Naive thymus-derived CD4-positive, alpha-beta T cell (primary cell): ENCODE data around the gene CLCN1. TPM values are rescaled to one million over a fixed set of nuclear protein-coding genes. Genes with fewer than 3 reads are reported as not detected.
A peak's percentile ranks its signal among the peaks of the same experiment; 100 is the strongest.

Experiments
- ATAC-seq: fragments of 150-1000 bp; cut with Tn5 transposase; 2 replicates; pipeline ENCODE4 v1.10.0; 2021; ENCODE audit warnings: mild to moderate bottlenecking, moderate library complexity
- CTCF ChIA-PET: fragments of 350-600 bp; sonication (Branson Sonifier 250); formaldehyde crosslinking; loops from one replicate; lab custom pipeline; 2021; ENCODE audit warnings: antibody characterized with exemption; lab: Charles Lee
- POLR2A ChIA-PET: fragments of 350-600 bp; sonication (Branson Sonifier 250); formaldehyde crosslinking; loops from one replicate; lab custom pipeline; 2021; ENCODE audit warnings: antibody characterized with exemption, inconsistent platforms; lab: Charles Lee
- DNase-seq, 9 donors: peaks; one replicate each; pipeline versions ENCODE4 v3.0.0 to v3.0.0-alpha.2; 2020 to 2022; ENCODE audit warnings: mixed read lengths in 1 of 9
- H3K27ac ChIP-seq: one replicate; pipeline ENCODE4 v1.7.0; 2013; ENCODE audit warnings: mild to moderate bottlenecking, low read depth, low read length, moderate library complexity
- H3K27me3 ChIP-seq, 2 donors: one replicate each; pipeline ENCODE4 v1.7.0; 2013; ENCODE audit warnings: low read length in 2 of 2, mild to moderate bottlenecking in 2 of 2, moderate library complexity in 2 of 2; ENCODE audit not compliant: control insufficient read depth in 2 of 2, insufficient read depth in 2 of 2
- H3K36me3 ChIP-seq, 3 experiments: 1 replicate in 2 of 3; 2 replicates in 1 of 3; pipeline ENCODE4 v1.7.0; 2013; ENCODE audit warnings: low read length in 3 of 3, mild to moderate bottlenecking in 3 of 3, moderate library complexity in 1 of 3; ENCODE audit not compliant: insufficient read depth in 3 of 3, control insufficient read depth in 2 of 3
- H3K4me1 ChIP-seq, 2 donors: one replicate each; pipeline ENCODE4 v1.7.0; 2013; ENCODE audit warnings: low read length in 2 of 2, mild to moderate bottlenecking in 2 of 2, moderate library complexity in 1 of 2; ENCODE audit not compliant: control insufficient read depth in 2 of 2, insufficient read depth in 2 of 2
- H3K4me3 ChIP-seq: 2 replicates; pipeline ENCODE4 v1.7.0; 2013; ENCODE audit warnings: mild to moderate bottlenecking, low read length
- H3K9me3 ChIP-seq, 3 experiments: 1 replicate in 2 of 3; 2 replicates in 1 of 3; pipeline ENCODE4 v1.7.0; 2013; ENCODE audit warnings: low read length in 3 of 3; ENCODE audit not compliant: control insufficient read depth in 2 of 3
- H3K27ac Mint-ChIP-seq, 9 donors: one replicate each; pipeline ENCODE4 v1.8.0; 2020 to 2022; ENCODE audit warnings: mixed read lengths in 9 of 9, mild to moderate bottlenecking in 8 of 9, moderate library complexity in 5 of 9, inconsistent platforms in 2 of 9
- H3K27me3 Mint-ChIP-seq, 5 donors: one replicate each; pipeline ENCODE4 v1.8.0; 2021 to 2022; ENCODE audit warnings: mixed read lengths in 5 of 5, mild to moderate bottlenecking in 1 of 5
- H3K36me3 Mint-ChIP-seq, 5 donors: one replicate each; pipeline ENCODE4 v1.8.0; 2020 to 2022; ENCODE audit warnings: mixed read lengths in 5 of 5, mild to moderate bottlenecking in 3 of 5, inconsistent platforms in 1 of 5
- H3K4me1 Mint-ChIP-seq, 7 donors: one replicate each; pipeline ENCODE4 v1.8.0; 2020 to 2022; ENCODE audit warnings: mixed read lengths in 7 of 7, mild to moderate bottlenecking in 3 of 7, inconsistent platforms in 1 of 7
- H3K4me3 Mint-ChIP-seq, 10 donors: one replicate each; pipeline ENCODE4 v1.8.0; 2020 to 2022; ENCODE audit warnings: mild to moderate bottlenecking in 10 of 10, mixed read lengths in 10 of 10, moderate library complexity in 6 of 10, inconsistent platforms in 2 of 10
- H3K9me3 Mint-ChIP-seq, 11 donors: one replicate each; pipeline ENCODE4 v1.8.0; 2020 to 2022; ENCODE audit warnings: mixed read lengths in 11 of 11, mild to moderate bottlenecking in 4 of 11, inconsistent platforms in 1 of 11, moderate library complexity in 1 of 11
- intact Hi-C, 2 donors: fragments of 100-400 bp; cut with micrococcal nuclease; formaldehyde crosslinking; loops; one replicate each; pipeline ENCODE4 v1.15.1; 2023
- polyA plus RNA-seq, 2 donors: library from polyadenylated mRNA; unstranded; fragments of 300-500 nt; fragmentation: Illumina TruSeq; gene quantifications; one replicate each; pipeline ENCODE4 v1.2.3, GENCODE V29; 2021
- total RNA-seq, 6 experiments: library from RNA in 5 of 6; stranded (reverse) in 5 of 6; gene quantifications; 1 replicate in 5 of 6; 2 replicates in 1 of 6; pipeline ENCODE4 v1.2.3 and lab custom pipeline; 2021 to 2026

Gene CLCN1
- total and polyA plus RNA-seq, 7 experiments from 2014 or later: 0.07 to 0.51 TPM; not detected in 5

DNA sequence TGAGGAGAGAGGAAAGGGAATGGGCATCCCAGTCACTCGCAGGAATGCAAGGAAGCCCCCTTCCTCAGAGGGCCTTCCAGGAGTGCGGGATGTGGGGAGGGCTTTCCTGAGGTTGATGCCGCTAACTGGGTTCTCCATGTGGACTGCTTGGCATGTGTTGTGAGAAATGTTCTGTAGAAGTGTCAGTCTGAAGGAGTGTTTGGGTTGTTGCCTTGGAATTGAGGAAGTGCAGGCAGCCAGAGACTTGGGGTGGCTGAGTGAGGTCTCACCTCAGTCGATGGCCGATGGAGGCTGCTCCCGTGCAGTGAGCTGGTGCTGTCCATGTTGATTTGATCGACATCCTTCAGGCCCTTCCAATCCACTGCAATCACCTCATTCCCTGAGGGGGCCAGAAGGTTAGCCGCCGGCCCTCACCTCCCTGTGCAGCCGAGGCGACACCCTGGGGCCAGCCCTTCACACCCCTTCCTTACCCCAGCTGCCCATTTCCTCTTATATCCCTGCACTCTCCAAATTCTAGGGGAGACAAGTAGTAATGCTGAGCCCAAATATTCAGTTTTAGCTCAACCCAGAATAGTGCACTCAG, 44.0 kb downstream of the CLCN1 start:
- Histone ChIP-seq H3K4me3 (no peak overlapping the region), H3K9me3 (no peaks in the 10 kb centered on the region), H3K4me1 (peaks cover 6% of the 10 kb centered on the region in 2 donors), H3K27me3 (peaks cover 2 to 6% of the 10 kb centered on the region in 2 donors), H3K27ac (no peak overlapping the region), H3K36me3 (no peaks in the 10 kb centered on the region)
- peak overlapping the region in 4 of 10 donors; percentile 47 to 86 (median 80) for H3K4me3 Mint-ChIP-seq
- peaks cover 0 to 4% (median 0%) of the 10 kb centered on the region in 5 donors for H3K36me3 Mint-ChIP-seq
- peaks cover 3 to 17% (median 9%) of the 10 kb centered on the region in 7 donors for H3K4me1 Mint-ChIP-seq
- POLR2A ChIA-PET: interaction anchor here (0.7 to 1.2 kb wide), 2 partner anchors 16 to 18 kb away, joined by 3 to 5 read pairs; no protein-coding TSS in a partner anchor
- peak overlapping the region in 1 of 9 donors; percentile 34 for H3K27ac Mint-ChIP-seq
- DNase-seq: no peak
- intact Hi-C loops: loop anchor here in 1 of 2 donors (5.0 kb wide), 2 partner anchors 47 to 48 kb away; partner anchors contain the start of gene EPHA1
- CTCF ChIA-PET: interaction anchor here (0.6 to 1.6 kb wide), 4 partner anchors 19 to 84 kb away, joined by 3 to 4 read pairs (median 4); no protein-coding TSS in a partner anchor
- no peak for ATAC-seq
- H3K9me3 Mint-ChIP-seq: peaks cover 0 to 5% (median 0%) of the 10 kb centered on the region in 11 donors
- H3K27me3 Mint-ChIP-seq: peaks cover 16 to 61% (median 24%) of the 10 kb centered on the region in 5 donors

DNA sequence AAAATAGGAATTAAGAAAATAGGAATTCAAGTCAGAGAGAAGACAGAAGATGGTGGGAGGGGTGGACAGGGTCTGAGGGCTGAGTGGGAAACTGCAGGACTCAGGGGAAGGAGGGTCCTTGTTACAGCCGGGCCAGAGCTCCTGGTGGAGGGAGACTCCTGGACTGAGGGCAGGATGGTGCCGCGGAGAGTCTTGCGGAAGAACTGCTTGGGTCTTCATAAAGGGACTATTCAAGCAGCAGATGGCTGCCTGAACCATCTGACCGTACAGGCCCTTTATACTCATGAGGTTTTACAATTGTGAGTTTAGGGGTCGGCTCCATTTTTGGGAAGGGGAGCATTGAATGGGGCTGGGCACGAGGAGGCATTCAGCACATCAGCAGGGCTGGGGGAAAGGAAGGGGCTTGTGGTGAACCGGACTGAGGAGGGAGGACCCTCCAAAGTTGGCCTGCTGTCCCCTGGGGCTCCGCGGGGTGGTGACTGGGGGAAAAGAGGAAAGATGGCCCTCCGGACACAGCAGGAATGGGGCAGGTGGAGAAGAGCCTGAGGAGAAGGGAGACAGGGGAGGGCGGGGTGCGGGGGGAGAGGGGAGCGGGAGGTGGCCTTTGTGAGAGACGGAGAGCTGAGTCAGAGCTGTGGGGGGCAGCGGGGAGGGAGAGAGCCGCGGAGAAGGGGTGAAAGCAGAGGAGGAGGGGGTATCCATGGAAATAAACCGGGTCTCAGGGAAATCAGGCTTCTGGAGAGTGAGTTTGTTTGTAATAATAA, 45.1 kb downstream of the CLCN1 start:
- ChIA-PET CTCF (interaction anchor here (0.6 to 1.2 kb wide), 2 partner anchors 18 to 85 kb away, joined by 3 to 4 read pairs; no protein-coding TSS in a partner anchor), POLR2A (interaction anchor here (0.7 to 1.2 kb wide), 2 partner anchors 15 to 17 kb away, joined by 3 to 5 read pairs; no protein-coding TSS in a partner anchor)
- Mint-ChIP-seq H3K4me3 (peak overlapping the region; percentile 32 to 86 (median 68)), H3K27ac (peak overlapping the region in 2 of 9 donors; percentile 5 to 56), H3K4me1 (peaks cover 3 to 17% (median 9%) of the 10 kb centered on the region in 7 donors), H3K27me3 (peaks cover 19 to 72% (median 29%) of the 10 kb centered on the region in 5 donors), H3K9me3 (peaks cover 0 to 4% (median 0%) of the 10 kb centered on the region in 11 donors), H3K36me3 (peaks cover 0 to 4% (median 0%) of the 10 kb centered on the region in 5 donors)
- ATAC-seq (no peak), DNase-seq (no peak)
- H3K27me3 ChIP-seq: peaks cover 5 to 6% of the 10 kb centered on the region in 2 donors
- no peak overlapping the region for H3K27ac ChIP-seq
- peaks cover 6% of the 10 kb centered on the region in 2 donors for H3K4me1 ChIP-seq
- no peaks in the 10 kb centered on the region for H3K9me3 ChIP-seq
- no peaks in the 10 kb centered on the region for H3K36me3 ChIP-seq
- H3K4me3 ChIP-seq: no peak overlapping the region
- intact Hi-C loops: loop anchor here in 1 of 2 donors (5.0 kb wide), 2 partner anchors 46 to 49 kb away; partner anchors contain the start of gene EPHA1

DNA sequence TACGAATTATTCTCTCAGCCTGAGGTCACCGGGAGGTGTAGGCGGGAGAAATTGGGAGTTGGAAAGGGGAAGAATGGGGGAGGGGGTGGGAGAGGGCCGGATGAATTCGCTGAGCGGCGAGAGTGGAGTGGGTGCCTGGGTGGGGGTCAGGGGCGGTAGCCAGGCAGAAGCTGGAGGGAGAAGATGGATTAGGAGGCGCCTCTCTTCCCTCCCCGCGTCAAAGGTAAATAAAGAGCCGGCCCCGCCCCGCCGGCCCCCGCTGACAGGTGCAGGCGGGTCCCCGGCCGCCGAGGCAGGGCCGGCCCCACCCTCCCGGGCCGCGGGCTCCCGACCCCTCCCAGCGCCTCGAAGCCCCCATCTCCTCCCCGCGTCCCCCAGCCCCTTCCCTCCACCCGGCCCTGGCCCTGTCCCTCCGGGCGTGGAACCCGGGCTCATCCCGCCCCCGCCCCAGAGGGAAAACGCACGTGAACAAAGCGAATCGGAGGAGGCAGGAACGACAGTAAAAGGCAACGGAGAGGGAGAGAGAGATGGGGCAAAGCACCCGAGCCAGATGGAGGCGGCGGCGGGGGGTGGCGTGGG, 45.7 kb downstream of the CLCN1 start:
- POLR2A ChIA-PET: no interaction called here
- Mint-ChIP-seq H3K9me3 (peaks cover 0 to 4% (median 0%) of the 10 kb centered on the region in 11 donors), H3K36me3 (peaks cover 0 to 4% (median 0%) of the 10 kb centered on the region in 5 donors), H3K27me3 (peaks cover 19 to 77% (median 33%) of the 10 kb centered on the region in 5 donors), H3K27ac (no peak overlapping the region), H3K4me3 (peak overlapping the region; percentile 59 to 91 (median 85)), H3K4me1 (peaks cover 3 to 17% (median 9%) of the 10 kb centered on the region in 7 donors)
- Histone ChIP-seq H3K27ac (no peak overlapping the region), H3K4me1 (peaks cover 6% of the 10 kb centered on the region in 2 donors), H3K4me3 (peak overlapping the region; percentile 59), H3K36me3 (no peaks in the 10 kb centered on the region), H3K9me3 (no peaks in the 10 kb centered on the region), H3K27me3 (peaks cover 5 to 6% of the 10 kb centered on the region in 2 donors)
- ATAC-seq (no peak), DNase-seq (no peak)
- CTCF ChIA-PET: no interaction called here
- intact Hi-C loops: loop anchor here (1.0 to 5.0 kb wide), 4 partner anchors 14 to 49 kb away; partner anchors contain the start of genes EPHA1 (in 1 of the 2) and ZYX (in 1 of the 2)

DNA sequence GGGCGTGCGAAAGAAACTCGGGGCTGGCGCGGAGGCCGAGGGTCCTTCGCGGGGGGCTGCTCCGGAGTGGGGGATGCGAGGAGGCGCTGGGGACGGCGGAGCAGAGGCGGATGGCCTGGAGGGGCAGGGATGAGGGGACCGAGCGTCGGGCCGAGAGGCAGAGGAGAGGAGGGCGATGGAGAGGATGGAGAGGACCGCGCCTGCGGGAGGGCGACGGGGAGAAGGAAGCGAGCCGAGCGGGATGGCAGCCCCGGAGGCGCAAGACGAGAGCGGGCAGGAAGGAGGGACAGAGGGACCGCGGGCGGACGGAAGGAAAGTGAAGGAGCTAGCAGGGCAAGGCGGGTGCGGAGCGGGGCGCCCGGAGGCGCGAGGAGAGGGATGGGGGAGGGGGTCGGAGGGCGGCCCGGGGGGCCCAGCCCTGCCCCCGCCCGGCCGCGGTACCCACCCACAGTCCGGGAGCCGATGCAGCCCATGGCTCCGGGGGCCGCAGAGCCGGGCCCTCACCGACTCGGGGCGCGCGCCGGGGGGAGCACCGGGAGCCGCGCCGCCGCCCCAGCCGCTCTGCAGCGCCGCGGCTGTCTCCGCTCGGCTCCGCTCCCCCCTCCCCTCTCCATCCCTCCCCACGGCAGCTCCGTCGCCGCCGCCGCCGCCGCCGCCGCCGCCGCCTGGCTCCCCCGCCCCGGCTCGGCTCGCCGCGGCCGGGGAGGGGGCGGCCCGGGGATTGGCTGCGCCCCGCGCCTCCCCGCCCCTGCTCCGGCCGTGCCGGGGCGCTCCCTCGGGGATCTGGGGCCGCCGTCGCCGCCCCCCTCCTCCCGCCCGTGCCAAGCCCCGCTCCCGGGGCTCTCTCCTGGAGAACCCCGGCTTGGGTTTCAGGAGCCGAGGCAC, 46.5 kb downstream of the CLCN1 start, which contains the start of gene FAM131B:
Gene FAM131B (minus strand): TSS at position 583 of the 885 bp plus-strand sequence. CDS start 110 bp downstream, at position 473.
- no peak within 1 kb of the TSS for H3K27ac ChIP-seq
- H3K4me3 ChIP-seq: peak within 1 kb of the TSS; percentile 59
- ChIA-PET POLR2A (interaction anchor here (0.6 to 1.0 kb wide), 2 partner anchors 13 to 24 kb away, joined by 3 read pairs; no protein-coding TSS in a partner anchor), CTCF (no interaction called here)
- peaks cover 19 to 81% (median 33%) of the 10 kb centered on the region in 5 donors for H3K27me3 Mint-ChIP-seq
- intact Hi-C loops: loop anchor here (1.0 to 5.0 kb wide), 4 partner anchors 13 to 50 kb away; partner anchors contain the start of genes EPHA1 (in 1 of the 2) and ZYX (in 1 of the 2)
- peaks cover 6% of the 10 kb centered on the region in 2 donors for H3K4me1 ChIP-seq
- H3K4me3 Mint-ChIP-seq: peak within 1 kb of the TSS; percentile 59 to 91 (median 85)
- ATAC-seq (peak; percentile 83), DNase-seq (peak in 2 of 9 donors; percentile 31 to 34)
- H3K27ac Mint-ChIP-seq: peak within 1 kb of the TSS in 3 of 9 donors; percentile 34 to 68 (median 41)
- H3K36me3 Mint-ChIP-seq: peaks cover 0 to 4% (median 0%) of the 10 kb centered on the region in 5 donors
- peaks cover 3 to 17% (median 9%) of the 10 kb centered on the region in 7 donors for H3K4me1 Mint-ChIP-seq
- H3K9me3 Mint-ChIP-seq: peaks cover 0 to 4% (median 0%) of the 10 kb centered on the region in 11 donors
- peaks cover 5 to 6% of the 10 kb centered on the region in 2 donors for H3K27me3 ChIP-seq
- no peaks in the 10 kb centered on the region for H3K36me3 ChIP-seq
- H3K9me3 ChIP-seq: no peaks in the 10 kb centered on the region

DNA sequence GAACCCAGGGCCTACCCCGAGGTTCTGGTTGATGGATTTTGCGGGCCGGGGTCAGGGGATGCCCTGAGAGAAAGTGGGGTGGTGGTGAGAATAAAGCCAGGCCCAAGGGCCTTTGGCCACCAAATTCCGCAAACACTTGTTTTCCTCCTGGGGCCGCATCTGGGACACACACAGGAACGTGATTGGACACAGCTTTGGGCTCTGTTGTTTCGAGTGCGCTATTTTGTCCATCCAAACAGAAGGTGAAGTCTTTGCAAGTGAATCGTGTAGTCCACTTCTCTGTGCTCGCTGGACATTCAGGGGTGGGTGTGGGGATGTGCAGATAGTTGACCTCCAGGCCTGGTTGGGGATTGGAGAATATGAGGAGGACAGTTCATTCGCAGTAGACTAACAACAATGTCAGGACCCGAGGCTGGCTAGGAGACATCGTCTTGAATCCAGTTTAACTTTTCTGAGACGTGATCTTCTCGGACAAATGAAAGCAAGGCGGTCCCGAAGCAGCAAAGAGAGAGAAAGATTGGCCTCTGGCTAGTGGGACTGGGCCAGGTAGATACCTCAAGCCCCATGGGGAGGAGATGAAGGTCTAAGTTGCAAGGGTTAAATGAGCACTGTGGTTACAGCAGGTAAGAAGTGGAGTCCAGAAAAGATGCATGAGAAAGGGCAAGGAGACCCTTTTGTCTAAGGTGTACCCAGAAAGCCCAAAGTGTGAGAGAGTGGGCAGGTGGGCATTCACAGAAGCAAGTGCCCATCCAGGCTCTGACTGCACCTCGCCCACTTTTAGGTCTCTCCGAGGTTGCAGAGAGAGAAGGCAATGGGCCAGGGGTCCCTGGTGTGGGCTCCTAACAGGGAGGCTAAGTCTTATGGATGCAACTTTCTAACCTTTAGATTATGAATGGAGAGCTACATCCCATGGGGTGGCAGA, 47.4 kb downstream of the CLCN1 start:
- Histone ChIP-seq H3K4me3 (no peak overlapping the region), H3K4me1 (peaks cover 6% of the 10 kb centered on the region in 2 donors), H3K27ac (no peak overlapping the region), H3K27me3 (peaks cover 5 to 6% of the 10 kb centered on the region in 2 donors), H3K36me3 (no peaks in the 10 kb centered on the region), H3K9me3 (no peaks in the 10 kb centered on the region)
- H3K27ac Mint-ChIP-seq: peak overlapping the region in 3 of 9 donors; percentile 22 to 68 (median 34)
- H3K36me3 Mint-ChIP-seq: peaks cover 0 to 4% (median 0%) of the 10 kb centered on the region in 5 donors
- POLR2A ChIA-PET: interaction anchor here (1.0 kb wide), 2 partner anchors 12 to 17 kb away, joined by 3 read pairs; no protein-coding TSS in a partner anchor
- no peak for DNase-seq
- H3K4me1 Mint-ChIP-seq: peaks cover 3 to 17% (median 9%) of the 10 kb centered on the region in 7 donors
- ATAC-seq: no peak
- peaks cover 0 to 4% (median 0%) of the 10 kb centered on the region in 11 donors for H3K9me3 Mint-ChIP-seq
- peaks cover 19 to 85% (median 33%) of the 10 kb centered on the region in 5 donors for H3K27me3 Mint-ChIP-seq
- CTCF ChIA-PET: no interaction called here
- peak overlapping the region; percentile 43 to 80 (median 68) for H3K4me3 Mint-ChIP-seq
- intact Hi-C loops: loop anchor here (2.0 to 5.0 kb wide), 3 partner anchors 18 to 51 kb away; partner anchors contain the start of genes EPHA1 (in 1 of the 2) and ZYX (in 1 of the 2)
